Measurements from ENCODE around the gene PYGL.
A peak's percentile ranks its signal among the peaks of the same experiment; 100 is the strongest.

DNA sequence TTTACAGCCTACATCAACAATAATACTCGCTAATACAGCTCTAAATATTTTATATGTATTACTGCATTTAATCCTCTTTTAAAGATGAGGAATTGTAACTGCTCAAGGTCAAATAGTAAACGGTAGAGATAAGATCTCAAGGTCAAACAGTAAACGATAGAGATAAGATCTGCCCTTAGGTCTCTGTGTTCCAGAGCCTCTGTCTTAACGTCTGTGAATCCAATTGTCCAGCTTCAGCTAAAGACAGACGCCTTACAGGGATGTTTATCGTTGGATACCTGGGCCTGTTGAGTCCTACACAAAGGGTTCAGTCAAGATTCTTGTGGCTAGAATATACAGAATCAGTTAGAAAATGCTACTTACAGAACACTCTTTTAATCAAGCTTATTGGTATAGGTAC is 20.0 kb downstream of the PYGL start:
- no peak for TF ChIP-seq POLR2AphosphoS5 (IDR thresholded peaks at IDR 0.05; ENCODE audit: low read depth, low read length)
- peak; percentile 48; the same call in 1 of the 2 replicates for TF ChIP-seq FOXJ3 (CRISPR knock-in tag; IDR thresholded peaks at IDR 0.05)
- no peak for TF ChIP-seq NFIC (IDR thresholded peaks at IDR 0.05; ENCODE audit: borderline replicate concordance)
- no peak for TF ChIP-seq RXRA (IDR thresholded peaks at IDR 0.05; ENCODE audit: borderline replicate concordance, low read depth)
- TF ChIP-seq FOXM1 (IDR thresholded peaks at IDR 0.05; ENCODE audit: low read depth), result no peak
- TF ChIP-seq, protein P1, sequence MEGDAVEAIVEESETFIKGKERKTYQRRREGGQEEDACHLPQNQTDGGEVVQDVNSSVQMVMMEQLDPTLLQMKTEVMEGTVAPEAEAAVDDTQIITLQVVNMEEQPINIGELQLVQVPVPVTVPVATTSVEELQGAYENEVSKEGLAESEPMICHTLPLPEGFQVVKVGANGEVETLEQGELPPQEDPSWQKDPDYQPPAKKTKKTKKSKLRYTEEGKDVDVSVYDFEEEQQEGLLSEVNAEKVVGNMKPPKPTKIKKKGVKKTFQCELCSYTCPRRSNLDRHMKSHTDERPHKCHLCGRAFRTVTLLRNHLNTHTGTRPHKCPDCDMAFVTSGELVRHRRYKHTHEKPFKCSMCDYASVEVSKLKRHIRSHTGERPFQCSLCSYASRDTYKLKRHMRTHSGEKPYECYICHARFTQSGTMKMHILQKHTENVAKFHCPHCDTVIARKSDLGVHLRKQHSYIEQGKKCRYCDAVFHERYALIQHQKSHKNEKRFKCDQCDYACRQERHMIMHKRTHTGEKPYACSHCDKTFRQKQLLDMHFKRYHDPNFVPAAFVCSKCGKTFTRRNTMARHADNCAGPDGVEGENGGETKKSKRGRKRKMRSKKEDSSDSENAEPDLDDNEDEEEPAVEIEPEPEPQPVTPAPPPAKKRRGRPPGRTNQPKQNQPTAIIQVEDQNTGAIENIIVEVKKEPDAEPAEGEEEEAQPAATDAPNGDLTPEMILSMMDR (IDR thresholded peaks at IDR 0.05), result no peak
- no peak for TF ChIP-seq TAF1 (IDR thresholded peaks at IDR 0.05; ENCODE audit: borderline replicate concordance, low read depth, low read length)
- TF ChIP-seq, protein P2, sequence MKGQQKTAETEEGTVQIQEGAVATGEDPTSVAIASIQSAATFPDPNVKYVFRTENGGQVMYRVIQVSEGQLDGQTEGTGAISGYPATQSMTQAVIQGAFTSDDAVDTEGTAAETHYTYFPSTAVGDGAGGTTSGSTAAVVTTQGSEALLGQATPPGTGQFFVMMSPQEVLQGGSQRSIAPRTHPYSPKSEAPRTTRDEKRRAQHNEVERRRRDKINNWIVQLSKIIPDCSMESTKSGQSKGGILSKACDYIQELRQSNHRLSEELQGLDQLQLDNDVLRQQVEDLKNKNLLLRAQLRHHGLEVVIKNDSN (IDR thresholded peaks at IDR 0.05; ENCODE audit: borderline replicate concordance, low read depth), result no peak
- no peak for TF ChIP-seq RFX5 (IDR thresholded peaks at IDR 0.05; ENCODE audit: low read length)
- TF ChIP-seq MXI1 (IDR thresholded peaks at IDR 0.05; ENCODE audit: low read depth, low read length), result 0 out of 2 replicates have a peak, but pooled peaks have one; percentile 18

Data from SK-N-SH (cell line).